NCI-H524 (cell line): ENCODE results near the gene PRM1.

Experiments
- DNase-seq, 2 experiments: peaks; one replicate each; lab custom pipeline; 2025; lab: John Stamatoyannopoulos, UW

Gene PRM1, protein sequence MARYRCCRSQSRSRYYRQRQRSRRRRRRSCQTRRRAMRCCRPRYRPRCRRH

DNA sequence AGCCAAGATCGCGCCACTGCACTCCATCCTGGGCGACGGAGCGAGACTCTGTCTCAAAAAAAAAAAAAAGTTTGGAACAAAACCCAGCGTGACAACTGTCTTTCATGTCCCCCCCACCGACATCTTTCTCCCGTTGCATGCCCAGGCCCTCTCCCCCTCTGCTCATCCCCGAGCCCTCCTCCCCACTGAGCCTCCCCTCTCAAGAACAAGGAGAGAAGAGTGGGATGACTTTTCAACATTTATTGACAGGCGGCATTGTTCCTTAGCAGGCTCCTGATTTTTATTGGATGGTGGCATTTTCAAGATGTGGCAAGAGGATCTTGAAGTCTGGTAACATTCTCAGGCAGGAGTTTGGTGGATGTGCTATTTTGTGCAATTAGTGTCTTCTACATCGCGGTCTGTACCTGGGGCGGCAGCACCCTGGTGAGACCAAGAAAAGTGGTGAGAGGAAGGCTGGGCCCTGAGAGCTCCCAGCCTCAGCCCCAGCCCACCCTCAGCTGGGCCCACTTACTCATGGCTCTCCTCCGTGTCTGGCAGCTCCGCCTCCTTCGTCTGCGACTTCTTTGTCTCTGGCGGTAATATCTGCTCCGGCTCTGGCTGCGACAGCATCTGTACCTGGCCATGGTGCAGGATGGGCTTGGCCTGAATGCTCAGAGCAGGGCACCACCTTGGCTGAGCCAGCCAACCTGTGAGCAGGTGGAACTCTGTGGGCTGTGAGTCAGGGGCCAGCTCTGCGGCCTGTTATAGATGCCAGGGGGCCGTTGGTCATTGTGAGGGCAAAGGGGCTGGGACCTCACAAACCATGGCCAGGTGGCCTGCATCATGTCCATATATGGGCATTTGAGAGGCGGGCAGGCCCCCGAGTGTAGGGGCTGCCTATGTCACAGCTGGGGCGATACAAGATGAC lies at the start of gene PRM1:
PRM1 (minus strand) TSS at position 715 of the 907 bp plus-strand sequence; CDS start at position 623, 92 bp downstream.
- DNase-seq: no peak

DNA sequence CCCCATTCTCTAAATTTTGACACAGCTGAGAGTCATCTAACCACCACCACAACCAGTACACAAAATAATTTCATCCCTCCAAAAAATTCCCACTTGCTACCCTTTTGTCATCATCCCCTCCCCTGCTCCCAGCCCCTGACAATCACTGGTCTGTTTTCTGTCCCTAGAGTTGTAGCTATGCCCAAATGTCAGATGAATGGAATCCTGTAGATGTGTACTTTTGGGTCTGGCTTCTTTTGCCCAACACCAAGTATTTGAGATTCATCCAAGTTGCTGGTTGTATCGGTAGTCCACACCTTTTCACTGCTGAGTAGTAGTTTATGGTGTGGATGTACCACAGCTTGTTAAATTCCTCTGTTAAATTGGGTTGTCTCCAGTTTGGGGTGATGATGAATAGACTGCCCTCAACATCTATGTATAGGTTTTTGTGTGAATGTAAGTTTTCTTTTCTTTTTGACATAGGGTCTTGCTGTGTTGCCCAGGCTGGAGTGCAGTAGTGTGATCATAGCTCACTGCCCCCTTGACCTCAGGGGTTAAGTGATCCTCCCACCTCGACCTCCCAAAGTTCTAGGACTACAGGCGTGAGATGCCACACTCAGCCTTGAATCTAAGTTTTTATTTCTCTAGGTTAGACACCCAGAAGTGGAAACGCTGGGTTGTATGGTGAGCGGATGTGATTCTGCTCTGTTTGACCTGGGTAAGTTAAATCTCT lies 49.6 kb upstream of the PRM1 start:
- DNase-seq: no peak

DNA sequence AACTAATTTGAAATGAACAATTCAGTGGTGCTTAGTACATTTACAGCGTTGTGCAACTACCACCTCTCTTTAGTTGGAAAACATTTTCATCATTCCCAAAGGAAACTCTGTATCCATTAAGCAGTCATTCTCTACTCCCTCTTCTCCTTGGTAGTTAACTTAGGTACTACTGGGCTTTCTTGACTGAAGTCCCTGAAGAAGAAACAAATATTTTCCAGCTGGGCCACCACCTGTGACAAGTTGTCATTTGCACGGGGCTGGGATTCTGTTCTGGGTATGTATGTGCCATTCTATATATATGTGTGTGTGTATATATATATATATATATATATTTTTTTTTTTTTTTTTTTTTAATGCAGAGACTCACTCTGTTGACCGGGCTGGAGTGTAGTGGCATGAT lies 48.8 kb upstream of the PRM1 start:
- DNase-seq: no peak

DNA sequence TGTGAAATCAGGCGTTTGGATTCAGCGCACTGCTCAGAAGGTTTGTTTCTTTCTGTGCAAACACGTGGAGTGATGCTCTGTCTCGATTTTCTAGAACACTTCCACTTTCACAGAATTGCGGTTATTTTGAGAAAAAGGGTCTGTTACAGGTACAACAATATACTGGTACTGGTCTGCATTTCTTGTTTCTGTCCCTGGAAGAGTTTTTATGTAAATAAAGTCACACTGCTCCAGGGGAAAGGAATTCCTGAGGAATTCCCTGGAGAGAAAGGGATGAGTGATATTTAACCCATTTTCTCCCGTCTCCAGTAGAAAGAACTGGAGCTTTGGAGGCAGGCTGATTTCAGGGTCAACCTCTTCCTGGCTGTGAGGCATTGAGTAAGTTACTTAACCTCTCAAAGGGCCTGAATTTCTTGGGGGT lies 48.0 kb upstream of the PRM1 start:
- DNase-seq: no peak

DNA sequence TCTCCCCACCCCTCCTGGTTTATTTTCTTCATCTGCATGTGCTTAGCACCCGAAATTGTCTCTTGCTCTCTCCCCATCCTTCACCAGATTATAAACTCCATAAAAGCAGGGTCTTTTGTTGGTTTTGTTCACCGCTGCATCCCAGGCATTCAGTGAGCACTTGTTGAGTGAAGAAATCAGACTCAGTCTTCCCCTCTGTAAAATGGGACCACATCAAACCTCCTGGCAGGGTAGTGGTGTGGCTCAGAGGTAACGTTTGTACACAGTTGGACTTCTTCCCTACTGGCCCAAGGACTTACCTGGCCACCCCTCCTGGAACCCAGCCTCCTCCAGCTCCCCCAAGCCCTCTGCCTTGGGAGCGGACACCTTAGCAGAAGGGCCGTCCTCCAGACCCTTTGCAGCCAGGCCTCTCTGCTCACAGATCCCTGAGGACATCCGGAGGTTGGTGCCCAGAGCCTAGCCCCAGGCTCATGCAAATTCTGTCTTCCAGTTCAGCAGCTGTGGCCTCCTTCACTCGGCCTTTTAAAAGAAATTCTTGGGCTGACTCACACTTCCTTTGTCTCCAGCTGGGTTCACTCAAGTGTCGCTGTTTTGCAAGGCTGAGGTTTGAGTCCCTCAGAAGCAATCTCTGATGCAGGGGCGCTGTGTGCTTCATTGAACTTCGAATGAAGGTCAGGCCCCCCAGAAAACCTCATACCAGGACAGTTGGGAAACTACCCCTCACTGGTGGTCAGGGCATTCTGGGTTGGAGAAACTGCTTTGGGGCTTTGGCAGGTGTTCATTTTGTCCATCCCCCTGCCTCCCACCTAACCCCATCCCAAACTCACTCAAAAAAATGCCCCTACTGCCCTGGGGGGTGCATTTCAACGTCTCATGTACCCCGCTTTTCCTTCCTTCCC lies 47.3 kb upstream of the PRM1 start:
- DNase-seq: no peak

DNA sequence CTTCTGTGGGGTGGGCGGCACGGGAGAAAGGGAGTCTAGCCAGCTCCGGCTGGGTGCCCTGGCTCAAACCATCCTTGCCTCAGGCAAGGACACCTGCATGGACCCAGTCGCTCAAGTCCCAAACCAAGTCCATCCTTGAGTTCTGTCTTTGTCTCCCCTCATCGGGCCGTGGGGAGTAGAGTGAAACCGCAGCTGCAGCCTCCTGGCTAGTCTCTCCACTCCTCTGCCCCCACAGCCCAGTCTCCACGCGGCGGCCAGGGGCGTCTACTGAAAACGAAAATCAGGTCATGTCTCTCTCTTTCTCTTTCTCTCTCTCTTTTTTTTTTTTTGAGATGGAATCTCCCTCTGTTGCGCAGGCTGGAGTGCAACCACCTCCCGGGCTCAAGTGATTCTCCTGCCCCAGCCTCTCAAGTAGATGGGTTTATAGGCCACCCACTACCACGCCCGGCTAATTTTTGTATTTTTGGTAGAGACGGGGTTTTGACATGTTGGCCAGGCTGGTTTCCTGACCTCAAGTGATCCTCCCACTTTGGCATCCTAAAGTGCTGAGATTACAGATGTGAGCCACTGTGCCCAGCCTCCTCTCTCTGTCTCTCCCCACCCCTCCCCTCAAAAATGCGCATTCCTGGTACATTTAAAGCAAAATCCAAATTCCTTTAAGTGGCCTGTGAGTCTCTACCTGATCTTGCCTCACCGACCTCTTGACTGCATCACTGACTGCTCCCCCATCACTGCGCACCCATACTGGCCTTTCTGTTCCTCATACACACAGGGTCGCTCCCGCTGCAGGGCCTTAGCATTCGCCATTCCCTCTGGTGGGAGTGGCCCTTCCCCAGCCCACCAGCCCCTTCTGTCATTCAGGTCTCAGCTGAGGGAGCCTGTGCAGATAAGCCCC lies 46.4 kb upstream of the PRM1 start:
- no peak for DNase-seq

DNA sequence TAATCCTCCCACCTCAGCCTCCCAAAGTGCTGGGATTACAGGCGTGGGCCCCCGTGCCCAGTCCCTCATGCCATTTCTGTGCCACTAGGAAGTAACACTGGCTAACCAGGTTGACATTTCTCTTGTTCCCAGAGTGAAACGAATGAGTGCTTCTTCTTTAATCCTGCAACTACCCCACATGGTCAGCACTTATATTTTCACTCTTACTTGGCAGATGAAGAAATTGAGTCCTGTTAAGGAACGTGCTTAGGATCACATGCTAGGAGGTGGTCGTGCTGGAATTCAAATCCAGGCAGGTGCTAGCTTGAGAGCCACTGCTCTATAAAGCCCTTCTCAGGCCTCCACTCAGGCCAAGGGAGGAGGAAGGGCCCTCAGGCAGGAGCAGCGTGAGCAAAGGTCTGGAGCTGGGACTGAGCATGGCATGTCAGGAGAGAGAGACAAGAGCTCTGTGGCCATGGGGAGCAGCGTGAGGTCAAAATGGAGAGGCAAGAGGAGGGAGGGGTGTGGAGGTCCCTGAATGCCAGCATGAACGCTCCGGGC lies 45.7 kb upstream of the PRM1 start:
- no peak for DNase-seq

DNA sequence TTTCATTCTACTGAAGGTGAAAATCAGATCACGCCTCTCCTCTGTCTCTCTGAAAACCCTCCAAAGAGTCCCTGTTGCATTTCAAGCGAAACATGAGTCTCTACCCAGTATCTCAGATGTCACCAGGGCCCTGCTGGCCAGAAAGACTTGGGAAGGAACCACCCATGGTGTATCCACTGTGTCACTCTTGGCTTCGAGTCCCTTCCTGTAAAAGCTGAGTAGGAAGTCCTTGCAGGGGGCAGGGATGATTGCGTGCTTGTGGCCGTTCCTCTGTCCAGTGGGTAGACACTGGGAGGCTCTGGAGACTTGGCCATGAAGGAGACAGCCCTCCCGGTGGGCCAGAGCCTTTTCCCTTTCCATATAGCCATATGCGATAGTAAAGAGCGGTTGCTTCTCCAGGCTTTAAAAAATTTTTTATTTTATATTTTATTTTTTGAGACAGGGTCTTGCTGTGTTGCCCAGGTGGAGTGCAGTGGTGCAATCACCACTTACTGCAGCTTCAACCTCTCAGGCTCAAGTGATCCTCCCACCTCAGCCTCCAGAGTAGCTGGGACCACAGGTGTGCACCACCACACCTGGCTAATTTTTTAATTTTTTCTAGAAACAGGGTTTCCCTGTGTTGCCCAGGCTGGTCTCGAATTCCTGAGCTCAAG lies 45.1 kb upstream of the PRM1 start:
- no peak for DNase-seq

DNA sequence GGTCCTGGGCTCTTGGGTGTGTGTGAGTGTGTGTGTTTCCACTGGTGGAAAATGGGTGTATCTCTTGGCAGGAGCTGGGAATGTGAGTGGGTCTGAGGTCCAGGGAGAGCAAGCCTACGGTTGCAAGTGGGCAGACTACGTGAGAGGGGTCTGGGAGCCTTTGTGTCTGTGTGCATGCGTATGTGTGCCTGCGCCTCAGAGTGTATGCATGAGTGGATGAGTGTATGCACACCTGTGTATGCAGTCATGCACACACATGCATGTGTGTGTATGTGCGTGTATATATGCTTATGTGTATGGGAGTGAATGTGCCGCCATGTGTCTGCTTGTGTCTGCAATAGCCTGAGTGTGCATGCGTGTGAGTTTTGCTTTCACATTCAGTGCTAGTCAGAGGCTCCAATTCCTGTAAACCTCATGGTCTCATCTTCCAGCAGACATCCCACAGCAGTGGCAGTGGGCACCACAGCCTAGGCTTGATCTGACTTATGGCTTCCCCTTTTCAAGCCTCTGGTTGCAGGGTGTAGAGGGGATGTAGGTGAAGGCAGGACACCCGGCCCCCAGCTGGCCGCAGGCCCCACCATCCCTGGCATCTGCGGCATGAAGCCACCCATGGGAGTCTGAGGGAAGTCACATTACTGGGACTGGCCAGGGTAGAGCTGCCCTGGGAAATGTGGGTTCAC lies 44.4 kb upstream of the PRM1 start:
- no peak for DNase-seq

DNA sequence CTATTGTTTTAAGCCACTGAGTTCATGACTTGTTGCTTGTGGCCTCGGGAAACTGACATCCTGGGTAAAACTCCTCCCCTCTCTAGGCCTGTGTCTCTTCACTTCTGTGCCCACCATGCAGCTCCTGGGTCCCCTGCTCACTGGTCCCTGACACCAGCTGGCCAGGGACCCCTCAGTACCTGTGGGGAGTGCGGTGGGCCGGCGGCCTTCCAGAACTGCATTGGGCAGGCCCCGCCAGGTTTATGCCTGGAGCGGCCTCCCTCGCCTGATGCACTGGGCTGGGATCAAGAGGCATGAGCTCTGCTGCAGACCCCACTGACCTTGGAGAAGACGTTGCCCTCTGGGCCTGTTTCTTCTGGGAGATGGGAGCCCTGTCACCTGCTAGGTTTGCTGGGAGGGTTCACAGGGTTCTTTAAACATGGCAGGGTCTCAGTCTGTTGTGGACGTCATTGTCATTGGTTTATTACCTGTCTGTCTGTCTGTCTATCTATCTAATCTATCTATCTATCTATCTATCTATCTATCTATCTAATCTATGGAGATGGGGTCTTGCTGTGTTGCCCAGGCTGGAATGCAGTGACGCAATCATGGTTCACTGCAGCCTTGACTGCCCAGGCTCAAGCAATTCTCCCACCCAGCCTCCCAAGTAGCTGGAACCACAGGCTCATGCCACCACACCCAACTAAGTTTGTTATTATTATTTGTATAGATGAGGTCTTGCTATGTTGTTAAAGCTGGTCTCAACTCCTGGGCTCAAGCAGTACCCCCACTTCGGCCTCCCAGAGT lies 42.6 kb upstream of the PRM1 start:
- no peak for DNase-seq

DNA sequence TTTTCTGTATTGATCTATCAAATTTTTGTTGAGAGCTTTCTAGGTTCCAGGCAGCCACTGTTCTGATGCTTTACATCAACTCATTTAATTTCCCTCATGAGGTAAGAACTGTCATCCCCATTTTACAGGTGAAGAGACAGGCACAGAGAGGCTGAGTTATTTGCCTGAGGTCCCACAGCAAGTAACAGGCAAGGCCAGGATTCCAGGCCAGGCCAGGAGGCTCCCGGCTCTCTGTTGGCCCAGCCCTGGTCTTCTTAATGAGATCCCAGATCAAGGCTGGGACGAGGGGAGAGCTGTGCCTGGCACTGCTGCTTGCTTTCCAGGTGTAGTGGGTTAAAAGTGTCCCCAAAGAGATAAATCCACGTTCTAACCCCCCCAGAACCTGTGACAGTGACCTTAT lies 41.7 kb upstream of the PRM1 start:
- DNase-seq: no peak

DNA sequence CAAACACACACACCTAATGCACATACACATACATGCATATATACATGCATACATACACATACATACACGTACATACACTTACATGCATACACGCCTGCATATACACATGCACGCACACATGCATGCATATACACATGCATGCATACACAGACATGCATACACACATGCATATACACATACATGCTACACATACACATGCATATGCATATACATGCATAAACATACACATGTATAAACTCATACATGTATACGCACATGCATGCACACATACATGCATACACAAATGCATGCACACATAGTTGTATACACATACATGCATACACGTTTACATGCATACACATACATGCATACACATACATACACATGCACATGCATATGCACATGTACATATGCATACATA lies 40.5 kb upstream of the PRM1 start:
- DNase-seq: no peak

DNA sequence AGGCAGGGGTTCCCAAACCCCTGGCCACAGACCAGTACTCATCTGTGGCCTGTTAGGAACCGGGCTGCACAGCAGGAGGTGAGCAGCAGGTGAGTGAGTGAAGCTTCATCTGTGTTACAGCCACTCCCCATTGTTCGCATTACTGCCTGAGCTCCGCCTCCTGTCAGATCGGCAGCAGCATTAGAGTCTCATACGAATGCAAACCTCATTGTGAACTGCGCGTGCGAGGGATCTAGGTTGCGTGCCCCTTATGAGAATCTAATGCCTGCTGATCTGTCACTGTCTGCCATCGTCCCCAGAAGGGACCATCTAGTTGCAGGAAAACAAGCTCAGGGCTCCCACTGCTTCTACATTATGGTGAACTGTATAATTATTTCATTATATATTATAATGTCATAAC lies 39.0 kb upstream of the PRM1 start:
- peak in 1 of 2 experiments; percentile 22 for DNase-seq

DNA sequence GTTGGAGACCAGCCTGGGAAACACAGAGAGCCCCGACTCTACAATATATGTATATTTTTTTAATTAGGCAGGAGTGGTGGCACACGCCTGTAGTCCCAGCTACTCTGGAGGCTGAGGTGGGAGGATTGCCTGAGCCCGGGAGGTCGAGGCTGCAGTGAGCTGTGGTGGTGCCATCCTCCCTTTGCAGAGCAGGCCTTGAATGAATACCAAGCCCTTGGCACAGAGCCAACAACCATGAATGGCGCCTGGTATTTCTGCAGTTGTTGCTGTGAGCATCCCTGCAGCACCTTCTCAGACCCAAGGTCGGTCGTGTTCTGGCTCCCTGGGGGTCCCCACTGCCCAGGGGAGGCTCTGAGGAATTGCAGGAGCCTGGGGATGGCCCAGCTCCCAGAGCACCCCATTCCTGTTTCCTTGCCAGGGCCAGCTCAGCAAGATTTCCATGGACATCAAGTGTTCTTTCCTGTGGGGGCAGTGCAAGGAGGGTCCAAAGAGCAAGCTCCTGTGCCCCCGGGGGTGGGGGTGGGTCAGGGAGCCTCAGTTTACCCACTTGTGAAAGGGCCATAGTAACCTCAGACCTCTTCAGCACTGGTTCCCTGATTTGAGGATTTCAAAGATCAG lies 38.5 kb upstream of the PRM1 start:
- peak in 1 of 2 experiments; percentile 16 for DNase-seq

DNA sequence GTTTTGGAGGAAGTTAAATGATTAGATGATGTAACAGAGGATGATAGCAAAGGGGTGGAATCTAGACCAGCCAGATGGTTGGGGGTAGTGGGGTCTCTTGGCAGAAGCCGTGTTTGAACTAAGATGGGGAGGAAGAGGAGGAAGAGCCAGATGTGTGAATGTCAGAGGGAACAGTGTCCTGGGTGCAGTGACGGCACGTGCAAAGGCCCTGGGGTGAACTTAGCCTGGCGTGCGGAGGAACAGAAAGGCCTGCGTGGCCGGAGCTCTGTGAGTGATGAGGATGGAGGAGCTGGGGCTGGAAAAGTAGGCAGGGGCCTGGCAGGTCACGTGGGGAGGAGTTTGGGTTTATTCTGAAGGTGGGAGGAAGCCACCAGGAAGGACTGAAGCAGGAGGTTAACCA lies 37.7 kb upstream of the PRM1 start:
- DNase-seq: no peak

DNA sequence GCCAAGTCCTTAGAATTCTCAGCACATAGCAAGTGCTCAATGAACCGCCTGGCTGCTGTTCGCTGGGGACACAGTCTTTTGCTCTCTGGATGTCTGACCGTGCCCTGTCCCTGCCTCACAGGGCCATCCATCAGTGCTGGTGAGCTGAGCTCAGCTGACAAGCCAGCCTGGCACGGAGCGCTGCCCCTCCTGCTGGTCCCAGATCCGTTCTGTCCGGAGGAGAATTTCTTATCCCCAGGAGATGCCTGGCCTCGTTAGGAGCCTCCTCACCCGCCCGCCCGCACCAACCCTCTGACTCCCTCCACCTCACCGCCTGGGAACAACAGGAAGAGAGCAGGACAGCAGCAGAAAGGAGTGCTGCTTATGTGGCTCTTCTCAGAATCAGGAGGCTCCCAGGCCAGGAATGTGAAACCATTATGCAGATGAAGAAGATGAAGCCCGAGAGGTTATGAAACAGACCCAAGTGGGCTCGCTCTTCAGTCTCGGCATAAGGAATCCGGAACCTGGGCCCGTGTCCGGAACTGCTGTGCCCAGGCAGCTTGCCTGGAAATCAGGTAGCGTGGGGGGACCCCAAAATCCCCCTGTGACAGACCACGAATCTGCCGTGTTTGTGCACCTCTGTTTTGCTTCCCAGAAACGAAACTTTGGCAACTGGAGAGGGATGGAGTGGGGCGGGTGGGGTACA lies 35.3 kb upstream of the PRM1 start:
- no peak for DNase-seq

DNA sequence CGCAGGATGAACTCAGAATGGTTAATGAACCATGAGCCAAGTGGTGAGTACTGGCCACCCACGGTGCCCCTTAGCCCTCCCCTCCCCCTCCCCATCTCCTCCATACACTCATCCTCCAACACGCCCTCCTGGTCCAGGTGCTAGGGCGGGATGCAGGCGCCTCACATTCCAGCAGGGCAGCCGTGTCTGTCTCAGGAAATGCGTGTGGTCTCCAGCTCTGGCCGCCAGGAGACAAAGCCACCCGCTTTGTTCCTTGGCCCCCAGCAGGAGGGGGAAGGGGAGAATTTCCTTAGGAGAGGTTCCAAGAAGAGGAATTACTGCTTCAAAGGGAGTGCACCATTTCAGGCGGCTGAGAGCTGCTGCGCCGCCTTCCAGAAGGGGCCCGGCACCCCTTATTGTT lies 34.4 kb upstream of the PRM1 start:
- no peak for DNase-seq
